Measurements from ENCODE around the gene HOXD10.

Gene HOXD10

GRCh38 chr2:176115883-176116813 is at the start of gene HOXD10:
HOXD10 (plus strand) TSS chr2:176116778; CDS start chr2:176116834, 56 bp downstream.
- in situ Hi-C loops (cut with HindIII; ENCODE audit: low pct_ligation_motif_present, low pct_unique_long_range_greater_than_20kb, low sequenced_read_pairs) = no loop called here
- peak; percentile 92 for DNase-seq

GRCh38 chr2:176067589-176068418 is 48.8 kb upstream of the HOXD10 start:
- no peak for DNase-seq
- in situ Hi-C loops (cut with HindIII; ENCODE audit: low pct_ligation_motif_present, low pct_unique_long_range_greater_than_20kb, low sequenced_read_pairs) = no loop called here

- in situ Hi-C loops (cut with HindIII; ENCODE audit: low pct_ligation_motif_present, low pct_unique_long_range_greater_than_20kb, low sequenced_read_pairs) = no loop called here
- DNase-seq = no peak
These were observed 48.2 kb upstream of the HOXD10 start for GRCh38 chr2:176068419-176068832.

GRCh38 chr2:176071330-176072291 is 45.0 kb upstream of the HOXD10 start:
- in situ Hi-C loops (cut with HindIII; ENCODE audit: low pct_ligation_motif_present, low pct_unique_long_range_greater_than_20kb, low sequenced_read_pairs) = no loop called here
- no peak for DNase-seq

GRCh38 chr2:176072292-176072669 is 44.3 kb upstream of the HOXD10 start:
- DNase-seq = no peak
- in situ Hi-C loops (cut with HindIII; ENCODE audit: low pct_ligation_motif_present, low pct_unique_long_range_greater_than_20kb, low sequenced_read_pairs) = no loop called here

GRCh38 chr2:176072951-176073904 is 43.4 kb upstream of the HOXD10 start:
- in situ Hi-C loops (cut with HindIII; ENCODE audit: low pct_ligation_motif_present, low pct_unique_long_range_greater_than_20kb, low sequenced_read_pairs) = no loop called here
- no peak for DNase-seq

- in situ Hi-C loops (cut with HindIII; ENCODE audit: low pct_ligation_motif_present, low pct_unique_long_range_greater_than_20kb, low sequenced_read_pairs) = no loop called here
These were observed 41.6 kb upstream of the HOXD10 start for GRCh38 chr2:176074919-176075425.

GRCh38 chr2:176075481-176075880 is 41.1 kb upstream of the HOXD10 start:
- in situ Hi-C loops (cut with HindIII; ENCODE audit: low pct_ligation_motif_present, low pct_unique_long_range_greater_than_20kb, low sequenced_read_pairs) = no loop called here
- no peak for DNase-seq

More at GRCh38 chr2:176074919-176075425, 41.6 kb upstream of the HOXD10 start:
- no peak for DNase-seq

- in situ Hi-C loops (cut with HindIII; ENCODE audit: low pct_ligation_motif_present, low pct_unique_long_range_greater_than_20kb, low sequenced_read_pairs) = no loop called here
- DNase-seq = no peak
These were observed 40.5 kb upstream of the HOXD10 start for GRCh38 chr2:176076063-176076462.

GRCh38 chr2:176076796-176077195 is 39.8 kb upstream of the HOXD10 start:
- no peak for DNase-seq
- in situ Hi-C loops (cut with HindIII; ENCODE audit: low pct_ligation_motif_present, low pct_unique_long_range_greater_than_20kb, low sequenced_read_pairs) = no loop called here

GRCh38 chr2:176078541-176079284 is 37.9 kb upstream of the HOXD10 start:
- no peak for DNase-seq
- in situ Hi-C loops (cut with HindIII; ENCODE audit: low pct_ligation_motif_present, low pct_unique_long_range_greater_than_20kb, low sequenced_read_pairs) = no loop called here

GRCh38 chr2:176079285-176079830 is 37.2 kb upstream of the HOXD10 start:
- in situ Hi-C loops (cut with HindIII; ENCODE audit: low pct_ligation_motif_present, low pct_unique_long_range_greater_than_20kb, low sequenced_read_pairs) = no loop called here
- DNase-seq = no peak

- in situ Hi-C loops (cut with HindIII; ENCODE audit: low pct_ligation_motif_present, low pct_unique_long_range_greater_than_20kb, low sequenced_read_pairs) = no loop called here
- DNase-seq = peak; percentile 59
These were observed 36.6 kb upstream of the HOXD10 start for GRCh38 chr2:176079831-176080539.

GRCh38 chr2:176080540-176081375 is 35.8 kb upstream of the HOXD10 start:
- no peak for DNase-seq

GRCh38 chr2:176081376-176081836 is 35.2 kb upstream of the HOXD10 start:
- in situ Hi-C loops (cut with HindIII; ENCODE audit: low pct_ligation_motif_present, low pct_unique_long_range_greater_than_20kb, low sequenced_read_pairs) = no loop called here
- no peak for DNase-seq

More at GRCh38 chr2:176080540-176081375, 35.8 kb upstream of the HOXD10 start:
- in situ Hi-C loops (cut with HindIII; ENCODE audit: low pct_ligation_motif_present, low pct_unique_long_range_greater_than_20kb, low sequenced_read_pairs) = no loop called here
